ENCODE data around the gene LMX1A.

Gene LMX1A

DNA sequence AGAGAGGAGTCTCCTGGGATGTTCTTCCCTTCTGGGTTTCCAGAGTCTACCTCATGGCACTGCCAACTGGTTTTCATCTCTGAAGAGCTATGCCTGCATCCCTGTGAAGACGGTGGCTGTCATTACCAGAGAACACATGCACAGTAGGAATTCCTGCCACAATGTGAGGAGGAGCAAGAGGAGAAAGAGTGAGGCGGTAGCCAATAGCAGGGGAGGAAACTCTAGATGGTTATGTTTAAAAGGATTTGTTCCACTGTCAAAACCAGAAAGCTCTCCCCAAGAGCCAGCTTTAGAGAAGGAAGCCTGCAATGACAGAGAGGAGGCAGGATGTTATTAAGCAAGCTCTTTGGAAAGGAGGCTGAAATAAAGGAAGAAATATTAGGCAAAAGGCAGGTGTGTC, 12.3 kb downstream of the LMX1A start:
- Histone ChIP-seq H3K4ac (ENCODE audit: low read length) (no peak overlapping the region), H2AFZ (ENCODE audit: low read length) (no peak overlapping the region), H2BK120ac (ENCODE audit: low read depth, low read length) (no peak overlapping the region), H3K36me3 (replicated peaks in 1 of 2; ENCODE audit: control insufficient read depth in 2 of 2, insufficient read depth in 2 of 2, low read length in 2 of 2) (no peaks in the 10 kb centered on the region), H4K8ac (ENCODE audit: low read depth, low read length) (no peak overlapping the region), H3K9me3 (replicated peaks in 1 of 2; ENCODE audit: control insufficient read depth in 2 of 2, insufficient read depth in 1 of 2, low read depth in 1 of 2, low read length in 2 of 2) (no peaks in the 10 kb centered on the region), H3K23ac (ENCODE audit: low read depth, low read length, poor library complexity) (no peak overlapping the region), H2BK15ac (ENCODE audit: low read length) (no peak overlapping the region), H3K14ac (ENCODE audit: low read length) (no peak overlapping the region), H2BK5ac (ENCODE audit: low read length) (no peak overlapping the region), H3K9ac (ENCODE audit: low read depth, low read length, poor library complexity) (no peak overlapping the region), H3K4me3 (ENCODE audit: low read length in 2 of 2) (no peak overlapping the region), H3K27me3 (ENCODE audit: control insufficient read depth in 3 of 3, insufficient read depth in 3 of 3, low read depth in 1 of 3, low read length in 3 of 3) (peaks cover 0 to 42% (median 0%) of the 10 kb centered on the region in 3 experiments), H2BK12ac (ENCODE audit: low read length) (no peak overlapping the region), H2AK5ac (ENCODE audit: low read depth, low read length) (no peak overlapping the region), H4K91ac (ENCODE audit: low read depth, low read length, poor library complexity) (no peak overlapping the region), H3K4me1 (ENCODE audit: control insufficient read depth in 2 of 2, insufficient read depth in 1 of 2, low read depth in 1 of 2, low read length in 2 of 2) (peaks cover 0 to 19% of the 10 kb centered on the region in 2 donors), H3K4me2 (ENCODE audit: insufficient read depth, low read length, poor library complexity, severe bottlenecking) (no peak overlapping the region), H3K79me1 (ENCODE audit: low read depth, low read length) (no peaks in the 10 kb centered on the region), H3K18ac (ENCODE audit: low read length) (no peak overlapping the region), H3K27ac (replicated peaks; ENCODE audit: low read length) (peak overlapping the region; percentile 62)
- DNase-seq (ENCODE audit: low spot score) = no peak
- WGBS, 2 donors (ENCODE audit: extremely low coverage in 2 of 2, insufficient read length in 2 of 2, insufficient replicate concordance in 1 of 2) = no CpG with 5 or more reads among the region's 2 CpGs

GRCh38 chr1:165342587-165342986, 13.9 kb downstream of the LMX1A start:
- no peak overlapping the region for H2BK12ac ChIP-seq (ENCODE audit: low read length)
- no peak overlapping the region for H3K4me2 ChIP-seq (ENCODE audit: insufficient read depth, low read length, poor library complexity, severe bottlenecking)
- H3K4ac ChIP-seq (ENCODE audit: low read length) = no peak overlapping the region
- H3K18ac ChIP-seq (ENCODE audit: low read length) = no peak overlapping the region
- no peaks in the 10 kb centered on the region for H3K79me1 ChIP-seq (ENCODE audit: low read depth, low read length)
- H3K14ac ChIP-seq (ENCODE audit: low read length) = no peak overlapping the region
- H3K36me3 ChIP-seq (replicated peaks in 1 of 2; ENCODE audit: control insufficient read depth in 2 of 2, insufficient read depth in 2 of 2, low read length in 2 of 2) = no peaks in the 10 kb centered on the region
- H2BK5ac ChIP-seq (ENCODE audit: low read length) = no peak overlapping the region
- no peak overlapping the region for H2BK120ac ChIP-seq (ENCODE audit: low read depth, low read length)
- no peak overlapping the region for H3K4me3 ChIP-seq (ENCODE audit: low read length in 2 of 2)
- no peak overlapping the region for H3K9ac ChIP-seq (ENCODE audit: low read depth, low read length, poor library complexity)
- no peak overlapping the region for H3K23ac ChIP-seq (ENCODE audit: low read depth, low read length, poor library complexity)
- no peak overlapping the region for H4K8ac ChIP-seq (ENCODE audit: low read depth, low read length)
- no peak overlapping the region for H2BK15ac ChIP-seq (ENCODE audit: low read length)
- H3K9me3 ChIP-seq (replicated peaks in 1 of 2; ENCODE audit: control insufficient read depth in 2 of 2, insufficient read depth in 1 of 2, low read depth in 1 of 2, low read length in 2 of 2) = no peaks in the 10 kb centered on the region
- H4K91ac ChIP-seq (ENCODE audit: low read depth, low read length, poor library complexity) = no peak overlapping the region
- no peak for DNase-seq (ENCODE audit: low spot score)
- no peak overlapping the region for H2AFZ ChIP-seq (ENCODE audit: low read length)
- peaks cover 0 to 36% (median 0%) of the 10 kb centered on the region in 3 experiments for H3K27me3 ChIP-seq (ENCODE audit: control insufficient read depth in 3 of 3, insufficient read depth in 3 of 3, low read depth in 1 of 3, low read length in 3 of 3)
- no CpG with 5 or more reads among the region's 2 CpGs for WGBS, 2 donors (ENCODE audit: extremely low coverage in 2 of 2, insufficient read length in 2 of 2, insufficient replicate concordance in 1 of 2)
- no peak overlapping the region for H3K27ac ChIP-seq (replicated peaks; ENCODE audit: low read length)
- peaks cover 0 to 14% of the 10 kb centered on the region in 2 donors for H3K4me1 ChIP-seq (ENCODE audit: control insufficient read depth in 2 of 2, insufficient read depth in 1 of 2, low read depth in 1 of 2, low read length in 2 of 2)
- no peak overlapping the region for H2AK5ac ChIP-seq (ENCODE audit: low read depth, low read length)

GRCh38 chr1:165342168-165342567, 14.3 kb downstream of the LMX1A start:
- Histone ChIP-seq H2BK120ac (ENCODE audit: low read depth, low read length) (no peak overlapping the region), H3K4me1 (ENCODE audit: control insufficient read depth in 2 of 2, insufficient read depth in 1 of 2, low read depth in 1 of 2, low read length in 2 of 2) (peaks cover 0 to 14% of the 10 kb centered on the region in 2 donors), H3K27me3 (ENCODE audit: control insufficient read depth in 3 of 3, insufficient read depth in 3 of 3, low read depth in 1 of 3, low read length in 3 of 3) (peaks cover 0 to 32% (median 0%) of the 10 kb centered on the region in 3 experiments), H3K4me2 (ENCODE audit: insufficient read depth, low read length, poor library complexity, severe bottlenecking) (no peak overlapping the region), H4K91ac (ENCODE audit: low read depth, low read length, poor library complexity) (no peak overlapping the region), H3K9me3 (replicated peaks in 1 of 2; ENCODE audit: control insufficient read depth in 2 of 2, insufficient read depth in 1 of 2, low read depth in 1 of 2, low read length in 2 of 2) (no peaks in the 10 kb centered on the region), H3K9ac (ENCODE audit: low read depth, low read length, poor library complexity) (no peak overlapping the region), H2BK12ac (ENCODE audit: low read length) (no peak overlapping the region), H3K36me3 (replicated peaks in 1 of 2; ENCODE audit: control insufficient read depth in 2 of 2, insufficient read depth in 2 of 2, low read length in 2 of 2) (no peaks in the 10 kb centered on the region), H3K14ac (ENCODE audit: low read length) (no peak overlapping the region), H3K27ac (replicated peaks; ENCODE audit: low read length) (no peak overlapping the region), H4K8ac (ENCODE audit: low read depth, low read length) (no peak overlapping the region), H3K18ac (ENCODE audit: low read length) (no peak overlapping the region), H3K23ac (ENCODE audit: low read depth, low read length, poor library complexity) (no peak overlapping the region), H3K79me1 (ENCODE audit: low read depth, low read length) (no peaks in the 10 kb centered on the region), H3K4ac (ENCODE audit: low read length) (no peak overlapping the region), H2BK5ac (ENCODE audit: low read length) (no peak overlapping the region), H3K4me3 (ENCODE audit: low read length in 2 of 2) (no peak overlapping the region), H2BK15ac (ENCODE audit: low read length) (no peak overlapping the region), H2AK5ac (ENCODE audit: low read depth, low read length) (no peak overlapping the region), H2AFZ (ENCODE audit: low read length) (no peak overlapping the region)
- no peak for DNase-seq (ENCODE audit: low spot score)
- no CpG with 5 or more reads among the region's 2 CpGs for WGBS, 2 donors (ENCODE audit: extremely low coverage in 2 of 2, insufficient read length in 2 of 2, insufficient replicate concordance in 1 of 2)

DNA sequence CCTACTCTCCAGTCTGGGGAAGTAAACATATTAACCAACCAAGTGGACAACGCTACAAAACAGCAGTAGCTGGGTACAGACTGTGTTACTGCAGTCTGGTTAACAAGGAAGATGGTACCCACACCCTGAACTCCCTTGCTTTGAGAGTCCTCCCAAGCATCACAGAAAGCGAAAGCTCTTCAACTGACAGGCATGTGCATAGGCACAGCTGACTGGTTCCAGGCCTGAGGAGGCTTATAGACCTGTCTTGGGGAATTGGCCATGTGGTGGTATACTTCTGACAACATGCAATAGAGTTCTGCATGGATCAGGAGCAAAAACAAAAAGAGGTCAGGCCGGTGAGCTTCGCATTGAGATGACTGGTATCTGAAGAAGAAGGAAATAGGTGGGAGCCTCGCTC, 17.4 kb downstream of the LMX1A start:
- H3K27me3 ChIP-seq (ENCODE audit: control insufficient read depth in 3 of 3, insufficient read depth in 3 of 3, low read depth in 1 of 3, low read length in 3 of 3) = peaks cover 0 to 6% (median 0%) of the 10 kb centered on the region in 3 experiments

More for the DNA sequence above, 17.4 kb downstream of the LMX1A start:
- Histone ChIP-seq H3K4me2 (ENCODE audit: insufficient read depth, low read length, poor library complexity, severe bottlenecking) (no peak overlapping the region), H2BK12ac (ENCODE audit: low read length) (no peak overlapping the region), H3K9ac (ENCODE audit: low read depth, low read length, poor library complexity) (no peak overlapping the region), H4K8ac (ENCODE audit: low read depth, low read length) (no peak overlapping the region), H3K18ac (ENCODE audit: low read length) (no peak overlapping the region), H2BK120ac (ENCODE audit: low read depth, low read length) (no peak overlapping the region), H3K14ac (ENCODE audit: low read length) (no peak overlapping the region), H3K36me3 (replicated peaks in 1 of 2; ENCODE audit: control insufficient read depth in 2 of 2, insufficient read depth in 2 of 2, low read length in 2 of 2) (no peaks in the 10 kb centered on the region), H2AFZ (ENCODE audit: low read length) (no peak overlapping the region), H3K79me1 (ENCODE audit: low read depth, low read length) (no peaks in the 10 kb centered on the region), H3K4ac (ENCODE audit: low read length) (no peak overlapping the region), H4K91ac (ENCODE audit: low read depth, low read length, poor library complexity) (no peak overlapping the region), H3K9me3 (replicated peaks in 1 of 2; ENCODE audit: control insufficient read depth in 2 of 2, insufficient read depth in 1 of 2, low read depth in 1 of 2, low read length in 2 of 2) (no peaks in the 10 kb centered on the region), H2BK5ac (ENCODE audit: low read length) (no peak overlapping the region), H2BK15ac (ENCODE audit: low read length) (no peak overlapping the region), H3K4me3 (ENCODE audit: low read length in 2 of 2) (no peak overlapping the region), H3K23ac (ENCODE audit: low read depth, low read length, poor library complexity) (no peak overlapping the region), H3K27ac (replicated peaks; ENCODE audit: low read length) (no peak overlapping the region), H3K4me1 (ENCODE audit: control insufficient read depth in 2 of 2, insufficient read depth in 1 of 2, low read depth in 1 of 2, low read length in 2 of 2) (peaks cover 0 to 2% of the 10 kb centered on the region in 2 donors), H2AK5ac (ENCODE audit: low read depth, low read length) (peak overlapping the region; percentile 78)
- DNase-seq (ENCODE audit: low spot score) = no peak
- no CpG with 5 or more reads among the region's 5 CpGs for WGBS, 2 donors (ENCODE audit: extremely low coverage in 2 of 2, insufficient read length in 2 of 2, insufficient replicate concordance in 1 of 2)

Data from neuronal stem cell (in vitro differentiated cells).